ENCODE data around the gene DLGAP1.
"Not testable (repeated sequence)": the region's sequence is repeated elsewhere in the genome, so short reads cannot be mapped to it uniquely, and the experiment has no call there.

- TF ChIP-seq CTCF, POLR2A (IDR thresholded peaks at IDR 0.05): not testable (repeated sequence)
Measured at GRCh38 chr18:4022749-4023148, 432.4 kb downstream of the DLGAP1 start.
